Fibroblast of skin of abdomen (primary cell): Measurements from ENCODE around the gene BCKDK.
"Not testable (repeated sequence)": the region's sequence is repeated elsewhere in the genome, so short reads cannot be mapped to it uniquely, and the experiment has no call there.

ENCODE experiments used
- DNase-seq: peaks from one replicate; pipeline ENCODE4 v3.0.0-alpha.2; 2013

Gene BCKDK

GRCh38 chr16:31099860-31100638 is 8.1 kb upstream of the BCKDK start:
- no peak for DNase-seq

GRCh38 chr16:31100876-31101641 is 7.1 kb upstream of the BCKDK start:
- DNase-seq = not testable (repeated sequence)

- peak; percentile 59 for DNase-seq
These were observed 2.4 kb upstream of the BCKDK start for GRCh38 chr16:31105677-31106213.

- no peak for DNase-seq
These were observed 1.4 kb upstream of the BCKDK start for GRCh38 chr16:31106509-31107464.

- DNase-seq = no peak
These were observed 720 bp upstream of the BCKDK start for GRCh38 chr16:31107465-31107867.

- DNase-seq = no peak
These were observed 790 bp downstream of the BCKDK start for GRCh38 chr16:31108794-31109558.

- DNase-seq = no peak
These were observed 1.4 kb downstream of the BCKDK start for GRCh38 chr16:31109622-31110021.

DNA sequence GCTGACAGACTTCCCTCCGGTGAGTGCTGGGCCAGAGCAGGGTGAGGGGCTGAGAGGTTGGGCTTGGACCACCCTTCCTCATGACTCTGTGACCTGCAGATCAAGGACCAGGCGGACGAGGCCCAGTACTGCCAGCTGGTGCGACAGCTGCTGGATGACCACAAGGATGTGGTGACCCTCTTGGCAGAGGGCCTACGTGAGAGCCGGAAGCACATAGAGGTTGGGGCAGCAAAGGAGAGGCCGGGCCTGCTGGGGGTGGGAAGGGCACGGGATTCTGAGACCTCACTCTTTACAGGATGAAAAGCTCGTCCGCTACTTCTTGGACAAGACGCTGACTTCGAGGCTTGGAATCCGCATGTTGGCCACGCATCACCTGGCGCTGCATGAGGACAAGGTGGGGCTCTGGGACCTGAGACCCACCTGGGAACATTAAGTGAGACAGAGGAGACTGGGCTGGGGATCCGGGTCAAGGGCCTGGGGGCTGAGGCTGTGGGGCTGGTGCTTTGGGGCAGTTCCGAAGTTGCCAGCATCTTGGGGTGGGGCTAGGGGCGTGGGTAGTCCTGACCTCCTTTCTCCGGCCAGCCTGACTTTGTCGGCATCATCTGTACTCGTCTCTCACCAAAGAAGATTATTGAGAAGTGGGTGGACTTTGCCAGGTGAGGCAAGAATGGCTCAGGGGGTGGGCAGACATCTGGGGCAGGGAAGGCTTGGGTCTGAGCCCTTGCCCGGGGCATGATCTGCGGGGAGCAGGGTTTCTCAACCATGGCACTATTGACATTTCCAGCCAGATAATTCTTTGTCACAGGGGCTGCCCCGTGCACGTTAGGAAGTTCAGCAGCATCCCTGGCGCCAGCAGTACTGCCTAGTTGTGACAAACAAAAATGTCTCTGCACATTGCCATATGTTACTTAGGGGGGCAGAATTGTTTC is 2.2 kb downstream of the BCKDK start:
- no peak for DNase-seq

DNA sequence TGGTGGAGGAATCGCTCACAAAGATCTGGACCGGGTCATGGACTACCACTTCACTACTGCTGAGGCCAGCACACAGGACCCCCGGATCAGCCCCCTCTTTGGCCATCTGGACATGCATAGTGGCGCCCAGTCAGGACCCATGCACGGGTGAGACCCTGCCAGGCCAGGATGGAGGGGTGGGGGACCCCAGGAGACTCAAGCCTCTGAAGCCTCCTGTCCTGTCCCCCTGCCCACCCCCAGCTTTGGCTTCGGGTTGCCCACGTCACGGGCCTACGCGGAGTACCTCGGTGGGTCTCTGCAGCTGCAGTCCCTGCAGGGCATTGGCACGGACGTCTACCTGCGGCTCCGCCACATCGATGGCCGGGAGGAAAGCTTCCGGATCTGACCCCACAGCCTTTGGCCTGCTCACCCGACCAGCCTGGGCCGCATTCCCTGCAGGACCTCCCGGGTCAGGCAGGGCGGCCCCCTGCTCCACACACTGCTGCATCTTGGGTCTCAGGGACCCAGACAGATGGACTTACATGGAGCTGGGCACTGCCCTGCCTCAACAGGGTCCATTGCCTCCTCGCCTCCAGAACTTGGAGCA is 3.8 kb downstream of the BCKDK start:
- DNase-seq = no peak

- no peak for DNase-seq
These were observed 4.5 kb downstream of the BCKDK start for GRCh38 chr16:31112711-31113110.

GRCh38 chr16:31113121-31114120 is 5.2 kb downstream of the BCKDK start:
- no peak for DNase-seq

GRCh38 chr16:31114468-31114867 is 6.3 kb downstream of the BCKDK start:
- DNase-seq = no peak

GRCh38 chr16:31117384-31118222 is 9.4 kb downstream of the BCKDK start, which contains the start of gene KAT8:
Gene KAT8, plus strand, starts transcription at chr16:31117664. Its CDS starts 18 bp downstream, at chr16:31117682.
- peak; percentile 98 for DNase-seq

GRCh38 chr16:31118223-31119155 is 10.3 kb downstream of the BCKDK start:
- peak; percentile 24 for DNase-seq

DNA sequence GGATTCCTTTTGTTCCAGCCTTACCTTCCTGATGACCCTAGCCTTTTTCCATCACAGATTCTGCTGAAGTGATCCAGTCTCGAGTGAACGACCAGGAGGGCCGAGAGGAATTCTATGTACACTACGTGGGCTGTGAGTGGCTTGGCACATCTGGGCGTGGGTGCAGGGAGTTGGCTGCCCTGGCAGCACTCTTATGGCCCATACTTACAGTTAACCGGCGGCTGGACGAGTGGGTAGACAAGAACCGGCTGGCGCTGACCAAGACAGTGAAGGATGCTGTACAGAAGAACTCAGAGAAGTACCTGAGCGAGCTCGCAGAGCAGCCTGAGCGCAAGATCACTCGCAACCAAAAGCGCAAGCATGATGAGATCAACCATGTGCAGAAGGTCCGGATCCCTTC is 11.9 kb downstream of the BCKDK start:
- DNase-seq = no peak

GRCh38 chr16:31125844-31126243 is 17.7 kb downstream of the BCKDK start:
- no peak for DNase-seq

GRCh38 chr16:31127182-31127581 is 19.0 kb downstream of the BCKDK start:
- no peak for DNase-seq
